WTC11 (cell line): ENCODE data around the gene RIPK1. TPM values are rescaled to one million over a fixed set of nuclear protein-coding genes. Genes with fewer than 3 reads are reported as not detected.

ENCODE experiments used
- ATAC-seq: fragments of 200-7000 bp; cut with Tn5 transposase; 2 replicates; pipeline ENCODE4 v1.10.0; 2021; ENCODE audit warnings: mild to moderate bottlenecking, moderate library complexity
- CTCF ChIA-PET: fragments of 300-600 bp; sonication (Branson Sonifier 250); formaldehyde crosslinking; loops from one replicate; lab custom pipeline; 2021; ENCODE audit warnings: antibody characterized with exemption; lab: Charles Lee
- POLR2A ChIA-PET: fragments of 350-600 bp; sonication (Branson Sonifier 250); formaldehyde crosslinking; loops from one replicate; lab custom pipeline; 2021; ENCODE audit warnings: antibody characterized with exemption; lab: Charles Lee
- DNase-seq: peaks from one replicate; pipeline ENCODE4 v3.0.0; 2021; ENCODE audit warnings: low spot score
- H3K27ac Mint-ChIP-seq: 2 replicates; pipeline ENCODE4 v1.8.0; 2021; ENCODE audit warnings: mixed read lengths
- H3K27me3 Mint-ChIP-seq: 2 replicates; pipeline ENCODE4 v1.8.0; 2021; ENCODE audit warnings: low read depth, mild to moderate bottlenecking, moderate library complexity, mixed read lengths
- H3K36me3 Mint-ChIP-seq: 2 replicates; pipeline ENCODE4 v1.8.0; 2021; ENCODE audit warnings: mixed read lengths
- H3K4me1 Mint-ChIP-seq: 2 replicates; pipeline ENCODE4 v1.8.0; 2022; ENCODE audit warnings: mixed read lengths
- H3K4me3 Mint-ChIP-seq: 2 replicates; pipeline ENCODE4 v1.8.0; 2021; ENCODE audit warnings: mild to moderate bottlenecking, moderate library complexity, mixed read lengths
- H3K9me3 Mint-ChIP-seq: 2 replicates; pipeline ENCODE4 v1.8.0; 2021; ENCODE audit warnings: mixed read lengths
- ELF4 ChIP-seq: sonication (generic); formaldehyde crosslinking; IDR thresholded peaks from 2 replicates; pipeline ENCODE4 v1.8.1; 2022; ENCODE audit warnings: low read depth, mild to moderate bottlenecking, moderate library complexity, missing genetic modification reagents
- EMX1 ChIP-seq: fragments of 250-450 bp; sonication (Bioruptor Pico); IDR thresholded peaks from 2 replicates; pipeline ENCODE4 v1.8.0; 2021; ENCODE audit warnings: mild to moderate bottlenecking
- FOXJ3 ChIP-seq: sonication (generic); formaldehyde crosslinking; IDR thresholded peaks from 2 replicates; pipeline ENCODE4 v1.9.0; 2021; ENCODE audit warnings: missing genetic modification reagents, mild to moderate bottlenecking, borderline replicate concordance
- FOXP1 ChIP-seq: sonication (generic); formaldehyde crosslinking; IDR thresholded peaks from 2 replicates; pipeline ENCODE4 v1.8.0; 2022; ENCODE audit warnings: missing genetic modification reagents, mild to moderate bottlenecking, moderate library complexity, borderline replicate concordance
- GABPB1 ChIP-seq: sonication (generic); formaldehyde crosslinking; IDR thresholded peaks from 2 replicates; pipeline ENCODE4 v1.8.1; 2023; ENCODE audit warnings: mild to moderate bottlenecking, missing genetic modification reagents
- JAZF1 ChIP-seq: fragments of 250-450 bp; sonication (Bioruptor Pico); IDR thresholded peaks from 2 replicates; pipeline ENCODE4 v1.9.0; 2021; ENCODE audit warnings: moderate library complexity, mild to moderate bottlenecking, inconsistent platforms
- MXD4 ChIP-seq: fragments of 250-450 bp; sonication (Bioruptor Pico); IDR thresholded peaks from 2 replicates; pipeline ENCODE4 v1.8.0; 2021; ENCODE audit warnings: mild to moderate bottlenecking, moderate library complexity, borderline replicate concordance
- NR1H2 ChIP-seq: sonication (generic); formaldehyde crosslinking; IDR thresholded peaks from 2 replicates; pipeline ENCODE4 v1.9.0; 2021; ENCODE audit warnings: mild to moderate bottlenecking, moderate library complexity, missing genetic modification reagents
- NR2C2 ChIP-seq: sonication (generic); formaldehyde crosslinking; IDR thresholded peaks from 2 replicates; pipeline ENCODE4 v1.8.0; 2022; ENCODE audit warnings: mild to moderate bottlenecking, missing genetic modification reagents
- RELA ChIP-seq: sonication (generic); formaldehyde crosslinking; IDR thresholded peaks from 2 replicates; pipeline ENCODE4 v1.8.1; 2022; ENCODE audit warnings: missing genetic modification reagents, mild to moderate bottlenecking, borderline replicate concordance
- TEAD1 ChIP-seq: sonication (generic); formaldehyde crosslinking; IDR thresholded peaks from 2 replicates; pipeline ENCODE4 v1.8.0; 2022; ENCODE audit warnings: mild to moderate bottlenecking, missing genetic modification reagents
- ZBTB21 ChIP-seq: sonication (generic); formaldehyde crosslinking; IDR thresholded peaks from 2 replicates; pipeline ENCODE4 v1.8.1; 2023; ENCODE audit warnings: mild to moderate bottlenecking, missing genetic modification reagents, borderline replicate concordance
- ZNF121 ChIP-seq: sonication (generic); formaldehyde crosslinking; IDR thresholded peaks from 2 replicates; pipeline ENCODE4 v1.8.0; 2023; ENCODE audit warnings: missing genetic modification reagents
- total RNA-seq: library from RNA; stranded (reverse); gene quantifications from 3 replicates; pipeline ENCODE4 v1.2.3, GENCODE V29; 2021
- TF ChIP-seq, protein P1 (sequence below): fragments of 250-450 bp; sonication (Bioruptor Pico); IDR thresholded peaks from 2 replicates; pipeline ENCODE4 v1.9.0; 2021; ENCODE audit warnings: mild to moderate bottlenecking
- TF ChIP-seq, protein P2 (sequence below): fragments of 200-600 bp; IDR thresholded peaks from 2 replicates; pipeline ENCODE4 v1.8.0; 2022; ENCODE audit warnings: antibody characterized with exemption
- TF ChIP-seq, protein P3 (sequence below): sonication (generic); formaldehyde crosslinking; IDR thresholded peaks from 2 replicates; pipeline ENCODE4 v1.8.0; 2022; ENCODE audit warnings: mild to moderate bottlenecking, missing genetic modification reagents
- TF ChIP-seq, protein P4 (sequence below): sonication (generic); formaldehyde crosslinking; IDR thresholded peaks from 2 replicates; pipeline ENCODE4 v1.8.1; 2022; ENCODE audit warnings: mild to moderate bottlenecking, missing genetic modification reagents, moderate library complexity, borderline replicate concordance
- TF ChIP-seq, protein P5 (sequence below): sonication (generic); formaldehyde crosslinking; IDR thresholded peaks from 2 replicates; pipeline ENCODE4 v1.8.0; 2023; ENCODE audit warnings: missing genetic modification reagents
- TF ChIP-seq, protein P6 (sequence below): sonication (generic); formaldehyde crosslinking; IDR thresholded peaks from 2 replicates; pipeline ENCODE4 v1.8.1; 2023; ENCODE audit warnings: mild to moderate bottlenecking, missing genetic modification reagents
- TF ChIP-seq, protein P7 (sequence below): sonication (generic); formaldehyde crosslinking; IDR thresholded peaks from 2 replicates; pipeline ENCODE4 v1.8.1; 2022; ENCODE audit warnings: missing genetic modification reagents, borderline replicate concordance

RIPK1 gene
- total RNA-seq, 1 experiment from 2014 or later: 8.7 TPM

DNA sequence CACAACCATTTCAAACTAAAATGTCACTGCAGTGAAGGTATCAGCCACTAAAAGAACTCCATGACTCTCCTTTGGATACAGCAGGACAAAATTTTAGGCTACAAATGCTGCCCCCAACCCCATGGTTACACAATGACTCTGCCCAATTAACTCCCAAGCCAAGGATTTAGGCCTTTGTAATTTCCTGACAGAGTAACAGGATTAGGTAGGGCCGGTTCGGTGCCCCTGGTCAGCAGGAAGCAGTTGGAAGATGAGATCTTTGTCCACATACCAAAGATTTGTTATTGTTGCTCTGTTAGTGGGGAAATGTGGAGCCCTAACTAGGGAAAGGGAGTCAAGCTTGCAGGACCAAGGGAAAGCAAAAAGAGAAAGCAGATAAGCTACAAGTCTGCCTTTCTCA lies 26.7 kb upstream of the RIPK1 start (continued):
- TF ChIP-seq, protein P1, sequence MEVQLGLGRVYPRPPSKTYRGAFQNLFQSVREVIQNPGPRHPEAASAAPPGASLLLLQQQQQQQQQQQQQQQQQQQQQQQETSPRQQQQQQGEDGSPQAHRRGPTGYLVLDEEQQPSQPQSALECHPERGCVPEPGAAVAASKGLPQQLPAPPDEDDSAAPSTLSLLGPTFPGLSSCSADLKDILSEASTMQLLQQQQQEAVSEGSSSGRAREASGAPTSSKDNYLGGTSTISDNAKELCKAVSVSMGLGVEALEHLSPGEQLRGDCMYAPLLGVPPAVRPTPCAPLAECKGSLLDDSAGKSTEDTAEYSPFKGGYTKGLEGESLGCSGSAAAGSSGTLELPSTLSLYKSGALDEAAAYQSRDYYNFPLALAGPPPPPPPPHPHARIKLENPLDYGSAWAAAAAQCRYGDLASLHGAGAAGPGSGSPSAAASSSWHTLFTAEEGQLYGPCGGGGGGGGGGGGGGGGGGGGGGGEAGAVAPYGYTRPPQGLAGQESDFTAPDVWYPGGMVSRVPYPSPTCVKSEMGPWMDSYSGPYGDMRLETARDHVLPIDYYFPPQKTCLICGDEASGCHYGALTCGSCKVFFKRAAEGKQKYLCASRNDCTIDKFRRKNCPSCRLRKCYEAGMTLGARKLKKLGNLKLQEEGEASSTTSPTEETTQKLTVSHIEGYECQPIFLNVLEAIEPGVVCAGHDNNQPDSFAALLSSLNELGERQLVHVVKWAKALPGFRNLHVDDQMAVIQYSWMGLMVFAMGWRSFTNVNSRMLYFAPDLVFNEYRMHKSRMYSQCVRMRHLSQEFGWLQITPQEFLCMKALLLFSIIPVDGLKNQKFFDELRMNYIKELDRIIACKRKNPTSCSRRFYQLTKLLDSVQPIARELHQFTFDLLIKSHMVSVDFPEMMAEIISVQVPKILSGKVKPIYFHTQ (CRISPR knock-in tag): no peak
- TF ChIP-seq ZNF121: no peak
- TF ChIP-seq ELF4 (CRISPR knock-in tag): no peak
- no peak for TF ChIP-seq RELA
- TF ChIP-seq, all 79 proteins: peak for 0

DNA sequence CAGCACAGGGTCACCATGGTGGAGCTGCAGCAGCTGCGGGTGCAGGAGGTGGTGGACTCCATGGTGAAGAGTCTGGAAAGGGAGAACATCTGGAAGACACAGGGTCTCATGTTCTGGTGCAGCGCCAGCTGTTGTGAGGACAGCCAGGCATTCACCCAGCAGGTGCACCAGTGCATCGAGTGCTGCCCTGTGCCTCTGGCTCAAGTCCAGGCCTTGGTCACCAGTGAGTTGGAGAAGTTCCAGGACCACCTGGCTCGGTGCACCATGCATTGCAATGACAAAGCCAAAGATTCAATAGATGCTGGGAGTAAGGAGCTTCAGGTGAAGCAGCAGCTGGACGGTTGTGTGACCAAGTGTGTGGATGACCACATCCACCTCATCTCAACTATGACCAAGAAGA lies 22.9 kb upstream of the RIPK1 start:
- DNase-seq: no peak
- TF ChIP-seq, protein P2, sequence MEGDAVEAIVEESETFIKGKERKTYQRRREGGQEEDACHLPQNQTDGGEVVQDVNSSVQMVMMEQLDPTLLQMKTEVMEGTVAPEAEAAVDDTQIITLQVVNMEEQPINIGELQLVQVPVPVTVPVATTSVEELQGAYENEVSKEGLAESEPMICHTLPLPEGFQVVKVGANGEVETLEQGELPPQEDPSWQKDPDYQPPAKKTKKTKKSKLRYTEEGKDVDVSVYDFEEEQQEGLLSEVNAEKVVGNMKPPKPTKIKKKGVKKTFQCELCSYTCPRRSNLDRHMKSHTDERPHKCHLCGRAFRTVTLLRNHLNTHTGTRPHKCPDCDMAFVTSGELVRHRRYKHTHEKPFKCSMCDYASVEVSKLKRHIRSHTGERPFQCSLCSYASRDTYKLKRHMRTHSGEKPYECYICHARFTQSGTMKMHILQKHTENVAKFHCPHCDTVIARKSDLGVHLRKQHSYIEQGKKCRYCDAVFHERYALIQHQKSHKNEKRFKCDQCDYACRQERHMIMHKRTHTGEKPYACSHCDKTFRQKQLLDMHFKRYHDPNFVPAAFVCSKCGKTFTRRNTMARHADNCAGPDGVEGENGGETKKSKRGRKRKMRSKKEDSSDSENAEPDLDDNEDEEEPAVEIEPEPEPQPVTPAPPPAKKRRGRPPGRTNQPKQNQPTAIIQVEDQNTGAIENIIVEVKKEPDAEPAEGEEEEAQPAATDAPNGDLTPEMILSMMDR: no peak
- TF ChIP-seq TEAD1 (CRISPR knock-in tag) (no peak), NR1H2 (CRISPR knock-in tag) (no peak), RELA (no peak), FOXP1 (CRISPR knock-in tag) (no peak), ZBTB21 (CRISPR knock-in tag) (no peak), FOXJ3 (CRISPR knock-in tag) (no peak), MXD4 (no peak), NR2C2 (no peak), GABPB1 (CRISPR knock-in tag) (no peak), EMX1 (CRISPR knock-in tag) (no peak), JAZF1 (CRISPR knock-in tag) (no peak)
- TF ChIP-seq, protein P3, sequence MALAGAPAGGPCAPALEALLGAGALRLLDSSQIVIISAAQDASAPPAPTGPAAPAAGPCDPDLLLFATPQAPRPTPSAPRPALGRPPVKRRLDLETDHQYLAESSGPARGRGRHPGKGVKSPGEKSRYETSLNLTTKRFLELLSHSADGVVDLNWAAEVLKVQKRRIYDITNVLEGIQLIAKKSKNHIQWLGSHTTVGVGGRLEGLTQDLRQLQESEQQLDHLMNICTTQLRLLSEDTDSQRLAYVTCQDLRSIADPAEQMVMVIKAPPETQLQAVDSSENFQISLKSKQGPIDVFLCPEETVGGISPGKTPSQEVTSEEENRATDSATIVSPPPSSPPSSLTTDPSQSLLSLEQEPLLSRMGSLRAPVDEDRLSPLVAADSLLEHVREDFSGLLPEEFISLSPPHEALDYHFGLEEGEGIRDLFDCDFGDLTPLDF: no peak
- TF ChIP-seq, protein P4, sequence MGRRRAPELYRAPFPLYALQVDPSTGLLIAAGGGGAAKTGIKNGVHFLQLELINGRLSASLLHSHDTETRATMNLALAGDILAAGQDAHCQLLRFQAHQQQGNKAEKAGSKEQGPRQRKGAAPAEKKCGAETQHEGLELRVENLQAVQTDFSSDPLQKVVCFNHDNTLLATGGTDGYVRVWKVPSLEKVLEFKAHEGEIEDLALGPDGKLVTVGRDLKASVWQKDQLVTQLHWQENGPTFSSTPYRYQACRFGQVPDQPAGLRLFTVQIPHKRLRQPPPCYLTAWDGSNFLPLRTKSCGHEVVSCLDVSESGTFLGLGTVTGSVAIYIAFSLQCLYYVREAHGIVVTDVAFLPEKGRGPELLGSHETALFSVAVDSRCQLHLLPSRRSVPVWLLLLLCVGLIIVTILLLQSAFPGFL: no peak
- TF ChIP-seq, protein P5, sequence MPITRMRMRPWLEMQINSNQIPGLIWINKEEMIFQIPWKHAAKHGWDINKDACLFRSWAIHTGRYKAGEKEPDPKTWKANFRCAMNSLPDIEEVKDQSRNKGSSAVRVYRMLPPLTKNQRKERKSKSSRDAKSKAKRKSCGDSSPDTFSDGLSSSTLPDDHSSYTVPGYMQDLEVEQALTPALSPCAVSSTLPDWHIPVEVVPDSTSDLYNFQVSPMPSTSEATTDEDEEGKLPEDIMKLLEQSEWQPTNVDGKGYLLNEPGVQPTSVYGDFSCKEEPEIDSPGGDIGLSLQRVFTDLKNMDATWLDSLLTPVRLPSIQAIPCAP (CRISPR knock-in tag): no peak
- TF ChIP-seq, protein P6, sequence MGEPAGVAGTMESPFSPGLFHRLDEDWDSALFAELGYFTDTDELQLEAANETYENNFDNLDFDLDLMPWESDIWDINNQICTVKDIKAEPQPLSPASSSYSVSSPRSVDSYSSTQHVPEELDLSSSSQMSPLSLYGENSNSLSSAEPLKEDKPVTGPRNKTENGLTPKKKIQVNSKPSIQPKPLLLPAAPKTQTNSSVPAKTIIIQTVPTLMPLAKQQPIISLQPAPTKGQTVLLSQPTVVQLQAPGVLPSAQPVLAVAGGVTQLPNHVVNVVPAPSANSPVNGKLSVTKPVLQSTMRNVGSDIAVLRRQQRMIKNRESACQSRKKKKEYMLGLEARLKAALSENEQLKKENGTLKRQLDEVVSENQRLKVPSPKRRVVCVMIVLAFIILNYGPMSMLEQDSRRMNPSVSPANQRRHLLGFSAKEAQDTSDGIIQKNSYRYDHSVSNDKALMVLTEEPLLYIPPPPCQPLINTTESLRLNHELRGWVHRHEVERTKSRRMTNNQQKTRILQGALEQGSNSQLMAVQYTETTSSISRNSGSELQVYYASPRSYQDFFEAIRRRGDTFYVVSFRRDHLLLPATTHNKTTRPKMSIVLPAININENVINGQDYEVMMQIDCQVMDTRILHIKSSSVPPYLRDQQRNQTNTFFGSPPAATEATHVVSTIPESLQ (CRISPR knock-in tag): no peak
- TF ChIP-seq, protein P7, sequence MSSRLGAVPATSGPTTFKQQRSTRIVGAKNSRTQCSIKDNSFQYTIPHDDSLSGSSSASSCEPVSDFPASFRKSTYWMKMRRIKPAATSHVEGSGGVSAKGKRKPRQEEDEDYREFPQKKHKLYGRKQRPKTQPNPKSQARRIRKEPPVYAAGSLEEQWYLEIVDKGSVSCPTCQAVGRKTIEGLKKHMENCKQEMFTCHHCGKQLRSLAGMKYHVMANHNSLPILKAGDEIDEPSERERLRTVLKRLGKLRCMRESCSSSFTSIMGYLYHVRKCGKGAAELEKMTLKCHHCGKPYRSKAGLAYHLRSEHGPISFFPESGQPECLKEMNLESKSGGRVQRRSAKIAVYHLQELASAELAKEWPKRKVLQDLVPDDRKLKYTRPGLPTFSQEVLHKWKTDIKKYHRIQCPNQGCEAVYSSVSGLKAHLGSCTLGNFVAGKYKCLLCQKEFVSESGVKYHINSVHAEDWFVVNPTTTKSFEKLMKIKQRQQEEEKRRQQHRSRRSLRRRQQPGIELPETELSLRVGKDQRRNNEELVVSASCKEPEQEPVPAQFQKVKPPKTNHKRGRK (CRISPR knock-in tag): no peak
- H3K9me3 Mint-ChIP-seq: no peaks in the 10 kb centered on the region
- ChIA-PET POLR2A (interaction anchor here (1.0 kb wide), 1 partner anchor 46 kb away, joined by 4 read pairs; no protein-coding TSS in a partner anchor), CTCF (interaction anchor here (0.8 to 1.7 kb wide), 2 partner anchors 44 to 254 kb away, joined by 3 to 4 read pairs; no protein-coding TSS in a partner anchor)
- H3K27me3 Mint-ChIP-seq: no peaks in the 10 kb centered on the region; the same call in none of the 2 replicates
- no peak overlapping the region for H3K27ac Mint-ChIP-seq
- no peak for ATAC-seq
- H3K4me1 Mint-ChIP-seq: peaks cover 12% of the 10 kb centered on the region
- H3K36me3 Mint-ChIP-seq: no peaks in the 10 kb centered on the region
- H3K4me3 Mint-ChIP-seq: no peak overlapping the region
